ENCODE results near the gene S100B.

DNA sequence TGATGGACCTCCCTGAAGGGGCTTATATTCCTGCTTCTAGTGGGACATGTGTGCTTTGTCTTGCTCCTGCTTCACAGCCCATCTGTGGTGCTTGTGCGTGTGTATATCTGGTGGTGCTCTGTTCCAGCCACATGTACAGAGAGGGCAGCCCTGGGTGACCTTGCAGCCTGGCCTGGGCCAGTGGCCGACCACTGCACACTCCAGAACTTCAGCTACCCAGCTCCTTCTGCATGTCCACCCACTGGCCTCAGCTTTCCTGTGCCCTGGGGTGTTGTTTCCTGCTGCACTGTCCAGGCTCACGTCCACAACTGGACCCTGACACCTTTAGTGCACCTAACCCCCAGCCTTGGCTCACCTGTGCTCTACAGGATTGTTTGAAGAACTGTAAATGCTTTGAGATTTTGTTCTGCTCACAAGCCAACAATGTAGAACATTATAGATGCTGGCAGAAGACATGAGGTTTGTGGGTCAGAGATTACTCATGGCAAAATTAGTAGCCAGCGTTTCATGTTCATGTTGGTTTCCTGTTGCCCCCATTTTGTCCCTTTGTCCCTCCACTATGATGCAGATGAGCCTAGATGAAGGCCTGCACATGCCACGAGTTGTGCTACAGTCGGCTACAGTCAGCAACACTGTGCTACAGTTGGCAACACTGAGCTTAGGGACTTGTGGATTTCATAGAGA is 5.3 kb upstream of the S100B start:
- TF ChIP-seq, protein P1, sequence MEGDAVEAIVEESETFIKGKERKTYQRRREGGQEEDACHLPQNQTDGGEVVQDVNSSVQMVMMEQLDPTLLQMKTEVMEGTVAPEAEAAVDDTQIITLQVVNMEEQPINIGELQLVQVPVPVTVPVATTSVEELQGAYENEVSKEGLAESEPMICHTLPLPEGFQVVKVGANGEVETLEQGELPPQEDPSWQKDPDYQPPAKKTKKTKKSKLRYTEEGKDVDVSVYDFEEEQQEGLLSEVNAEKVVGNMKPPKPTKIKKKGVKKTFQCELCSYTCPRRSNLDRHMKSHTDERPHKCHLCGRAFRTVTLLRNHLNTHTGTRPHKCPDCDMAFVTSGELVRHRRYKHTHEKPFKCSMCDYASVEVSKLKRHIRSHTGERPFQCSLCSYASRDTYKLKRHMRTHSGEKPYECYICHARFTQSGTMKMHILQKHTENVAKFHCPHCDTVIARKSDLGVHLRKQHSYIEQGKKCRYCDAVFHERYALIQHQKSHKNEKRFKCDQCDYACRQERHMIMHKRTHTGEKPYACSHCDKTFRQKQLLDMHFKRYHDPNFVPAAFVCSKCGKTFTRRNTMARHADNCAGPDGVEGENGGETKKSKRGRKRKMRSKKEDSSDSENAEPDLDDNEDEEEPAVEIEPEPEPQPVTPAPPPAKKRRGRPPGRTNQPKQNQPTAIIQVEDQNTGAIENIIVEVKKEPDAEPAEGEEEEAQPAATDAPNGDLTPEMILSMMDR (IDR thresholded peaks at IDR 0.05): no peak
- no peak for TF ChIP-seq POLR2A (IDR thresholded peaks at IDR 0.05)
